ENCODE data around the gene PROX1.

The PROX1 gene

DNA sequence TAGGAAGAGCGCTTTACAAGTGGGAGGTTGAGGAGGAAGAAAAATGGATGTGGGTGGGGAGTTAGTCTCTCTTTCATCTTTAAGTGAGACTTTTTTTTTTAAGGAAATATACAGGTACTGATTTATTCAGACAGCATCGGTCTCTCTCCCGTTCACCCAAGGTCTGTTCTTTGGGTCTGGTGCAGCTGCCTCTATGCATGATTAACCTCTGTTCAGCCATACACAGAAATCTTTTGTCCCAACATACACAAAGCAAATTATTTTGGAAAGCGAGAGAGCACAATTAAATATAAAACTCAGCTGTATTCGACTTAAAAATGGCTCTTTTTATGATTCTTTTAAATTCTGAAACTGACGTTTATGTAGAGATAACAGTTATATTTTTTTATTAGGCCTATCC, 11.0 kb downstream of the PROX1 start:
- H3K27ac Mint-ChIP-seq = no peak overlapping the region
- H3K36me3 Mint-ChIP-seq = no peaks in the 10 kb centered on the region
- no peaks in the 10 kb centered on the region for H3K4me1 Mint-ChIP-seq
- H3K4me3 Mint-ChIP-seq = no peak overlapping the region
- DNase-seq = no peak
- H3K9me3 Mint-ChIP-seq = peaks cover 5 to 6% of the 10 kb centered on the region in 2 donors
- peaks cover 11 to 13% of the 10 kb centered on the region in 2 donors for H3K27me3 Mint-ChIP-seq
- ATAC-seq (replicated peaks) = no peak

DNA sequence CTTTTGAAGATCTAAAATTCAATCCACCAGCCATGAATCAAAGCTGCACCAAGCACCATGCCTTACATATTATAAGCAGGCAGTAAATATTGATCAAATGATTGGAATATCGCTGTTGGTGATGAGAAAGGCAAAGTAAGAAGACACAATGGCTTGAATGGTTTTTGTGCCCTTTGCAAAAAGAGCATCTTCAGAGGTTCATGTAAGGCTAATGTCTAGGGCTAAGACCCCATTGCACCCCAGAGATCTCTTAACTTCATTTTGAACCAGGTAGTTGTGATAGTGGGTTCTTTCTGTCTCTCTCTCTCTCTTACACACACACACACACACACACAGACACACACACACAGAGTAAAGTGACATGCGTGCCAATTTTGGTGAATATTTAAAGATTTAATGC, 12.0 kb downstream of the PROX1 start:
- no peak for ATAC-seq (replicated peaks)
- H3K27me3 Mint-ChIP-seq = peaks cover 3 to 5% of the 10 kb centered on the region in 2 donors
- H3K9me3 Mint-ChIP-seq = peaks cover 5 to 6% of the 10 kb centered on the region in 2 donors

DNA sequence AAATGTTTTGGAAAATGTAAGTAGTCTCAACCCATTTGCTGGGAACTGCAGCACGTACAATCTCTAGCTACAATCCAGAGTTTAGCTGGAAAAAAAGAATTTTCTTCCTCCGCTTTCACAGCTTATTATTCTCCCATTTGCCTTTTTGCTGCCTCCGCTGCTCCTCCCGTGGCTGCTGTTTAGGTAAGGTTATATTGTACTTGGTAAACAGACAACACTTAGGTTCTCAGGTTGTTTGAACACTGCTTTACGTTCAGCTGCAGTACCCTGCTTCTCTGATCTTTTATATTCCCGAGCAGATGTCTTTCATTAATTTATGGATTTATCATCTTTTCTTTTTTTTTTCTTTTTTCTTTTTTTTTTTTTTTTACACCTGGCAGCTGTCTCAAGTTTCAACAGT, 14.3 kb downstream of the PROX1 start:
- no peak for DNase-seq
- no peaks in the 10 kb centered on the region for H3K4me1 Mint-ChIP-seq
- H3K9me3 Mint-ChIP-seq = peaks cover 2 to 3% of the 10 kb centered on the region in 2 donors
- H3K36me3 Mint-ChIP-seq = no peaks in the 10 kb centered on the region
- peaks cover 3 to 5% of the 10 kb centered on the region in 2 donors for H3K27me3 Mint-ChIP-seq
- no peak overlapping the region for H3K4me3 Mint-ChIP-seq
- no peak overlapping the region for H3K27ac Mint-ChIP-seq
- ATAC-seq (replicated peaks) = no peak

More for the DNA sequence above, 12.0 kb downstream of the PROX1 start:
- no peaks in the 10 kb centered on the region for H3K4me1 Mint-ChIP-seq
- no peak overlapping the region for H3K27ac Mint-ChIP-seq
- no peak for DNase-seq
- no peaks in the 10 kb centered on the region for H3K36me3 Mint-ChIP-seq
- no peak overlapping the region for H3K4me3 Mint-ChIP-seq

DNA sequence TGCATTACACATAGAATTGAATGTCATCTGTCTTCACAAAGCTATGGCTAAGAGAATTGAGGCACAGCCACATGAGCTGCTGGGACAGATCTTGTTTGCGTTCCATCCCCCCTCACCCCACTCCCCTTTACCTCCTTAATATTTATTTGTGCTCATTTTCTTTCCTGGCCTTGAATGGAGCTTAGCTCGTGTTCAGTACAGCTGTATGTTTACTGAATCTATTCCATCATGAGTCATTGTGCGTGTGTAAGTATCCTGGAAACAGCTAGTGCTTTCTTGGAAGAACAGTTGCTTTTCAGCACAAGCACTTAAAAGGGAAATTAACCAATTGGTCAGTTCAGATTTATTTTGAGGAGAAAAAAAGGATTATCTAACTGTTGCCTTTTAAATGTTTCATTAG, 14.7 kb downstream of the PROX1 start:
- Mint-ChIP-seq H3K27ac (no peak overlapping the region), H3K9me3 (peaks cover 0 to 2% of the 10 kb centered on the region in 2 donors), H3K27me3 (peaks cover 3 to 5% of the 10 kb centered on the region in 2 donors), H3K4me1 (no peaks in the 10 kb centered on the region), H3K36me3 (no peaks in the 10 kb centered on the region), H3K4me3 (no peak overlapping the region)
- DNase-seq (no peak), ATAC-seq (replicated peaks) (no peak)

DNA sequence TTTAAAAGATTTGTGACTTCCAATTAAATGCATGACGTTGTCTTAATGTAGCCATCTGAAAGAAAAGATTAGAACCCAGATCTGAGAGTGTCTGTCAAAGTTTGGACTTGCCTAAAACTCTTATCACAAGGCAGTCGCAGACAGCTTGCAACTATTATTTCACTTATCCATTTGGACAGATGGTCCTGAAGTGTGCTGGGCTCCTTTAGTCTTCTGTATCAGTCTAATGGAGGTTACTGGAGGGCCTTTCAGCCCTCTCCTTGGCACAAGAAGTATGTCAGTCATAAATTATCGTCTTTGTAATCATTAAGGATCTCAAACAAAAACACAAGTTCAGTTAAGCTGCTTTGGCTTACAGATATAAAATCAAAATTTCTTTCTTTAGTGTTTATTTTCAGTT, 15.5 kb downstream of the PROX1 start:
- Mint-ChIP-seq H3K4me1 (no peaks in the 10 kb centered on the region), H3K9me3 (no peaks in the 10 kb centered on the region), H3K36me3 (no peaks in the 10 kb centered on the region), H3K4me3 (no peak overlapping the region), H3K27ac (no peak overlapping the region), H3K27me3 (peaks cover 0 to 3% of the 10 kb centered on the region in 2 donors)
- no peak for ATAC-seq (replicated peaks)
- no peak for DNase-seq

DNA sequence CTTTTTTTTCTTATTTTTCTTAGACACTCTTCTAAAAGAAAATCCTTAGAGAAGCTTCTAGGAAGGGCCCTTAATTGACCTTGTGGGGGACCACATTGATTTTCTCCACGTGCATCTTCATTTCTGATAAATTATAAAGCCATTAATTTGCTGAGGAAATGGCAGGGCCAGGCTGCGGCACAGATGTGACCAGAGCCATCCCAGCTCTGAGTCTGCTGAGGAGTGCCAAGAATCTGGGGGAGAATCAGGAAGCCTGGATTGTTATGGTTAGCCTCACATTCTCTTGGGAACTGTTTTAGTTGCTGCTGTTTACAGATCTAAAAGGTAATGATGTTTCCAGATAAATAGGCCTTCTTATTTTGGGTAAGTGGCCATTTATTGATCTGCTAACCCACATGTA, 16.2 kb downstream of the PROX1 start:
- H3K9me3 Mint-ChIP-seq = no peaks in the 10 kb centered on the region
- ATAC-seq (replicated peaks) (no peak), DNase-seq (no peak)
- no peaks in the 10 kb centered on the region for H3K4me1 Mint-ChIP-seq
- peaks cover 0 to 3% of the 10 kb centered on the region in 2 donors for H3K27me3 Mint-ChIP-seq
- no peak overlapping the region for H3K27ac Mint-ChIP-seq
- H3K4me3 Mint-ChIP-seq = no peak overlapping the region
- H3K36me3 Mint-ChIP-seq = no peaks in the 10 kb centered on the region

DNA sequence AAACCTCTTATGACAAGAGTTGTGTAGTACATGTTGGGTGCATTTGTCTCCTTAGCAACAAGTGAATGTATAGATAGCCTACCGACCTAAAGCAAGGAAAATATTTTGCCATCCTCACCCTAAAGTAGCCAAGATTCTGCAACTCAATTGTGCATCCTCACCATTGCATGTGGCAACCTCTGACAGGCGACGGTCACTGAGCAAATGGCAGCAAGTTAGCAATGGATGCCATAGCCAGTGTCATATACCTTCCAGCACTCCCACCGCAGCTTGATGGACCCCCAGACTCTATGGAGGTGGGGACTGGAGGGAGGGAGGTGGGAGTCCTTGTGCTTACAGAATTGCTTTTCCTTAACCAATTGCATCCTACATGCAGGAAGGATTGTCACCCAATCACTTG, 17.0 kb downstream of the PROX1 start:
- H3K4me1 Mint-ChIP-seq = no peaks in the 10 kb centered on the region
- DNase-seq = no peak
- peaks cover 0 to 3% of the 10 kb centered on the region in 2 donors for H3K27me3 Mint-ChIP-seq
- ATAC-seq (replicated peaks) = no peak
- no peak overlapping the region for H3K4me3 Mint-ChIP-seq
- H3K27ac Mint-ChIP-seq = no peak overlapping the region
- H3K36me3 Mint-ChIP-seq = no peaks in the 10 kb centered on the region
- H3K9me3 Mint-ChIP-seq = no peaks in the 10 kb centered on the region

DNA sequence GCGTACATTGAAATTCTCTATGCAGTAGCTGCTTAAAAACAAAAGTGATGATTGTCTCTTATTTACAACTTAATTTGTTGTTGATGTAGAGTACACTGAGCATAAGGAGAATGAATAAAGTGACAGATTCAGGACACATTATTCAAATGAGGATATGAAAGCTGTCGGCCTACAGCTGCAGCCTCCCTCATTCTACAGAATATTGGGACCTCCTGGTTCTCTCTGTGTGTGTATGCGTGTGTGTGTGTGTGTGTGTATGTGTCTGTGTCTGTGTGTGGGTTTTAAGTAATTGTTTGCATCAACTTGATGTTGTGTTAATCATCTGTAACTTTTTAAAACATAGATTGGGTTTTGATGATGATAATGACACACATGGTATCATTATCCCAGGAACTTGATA, 17.9 kb downstream of the PROX1 start:
- no peaks in the 10 kb centered on the region for H3K9me3 Mint-ChIP-seq
- H3K27me3 Mint-ChIP-seq = peaks cover 0 to 3% of the 10 kb centered on the region in 2 donors
- H3K27ac Mint-ChIP-seq = no peak overlapping the region
- H3K36me3 Mint-ChIP-seq = no peaks in the 10 kb centered on the region
- ATAC-seq (replicated peaks) = no peak
- H3K4me1 Mint-ChIP-seq = no peaks in the 10 kb centered on the region
- H3K4me3 Mint-ChIP-seq = no peak overlapping the region
- DNase-seq = no peak

DNA sequence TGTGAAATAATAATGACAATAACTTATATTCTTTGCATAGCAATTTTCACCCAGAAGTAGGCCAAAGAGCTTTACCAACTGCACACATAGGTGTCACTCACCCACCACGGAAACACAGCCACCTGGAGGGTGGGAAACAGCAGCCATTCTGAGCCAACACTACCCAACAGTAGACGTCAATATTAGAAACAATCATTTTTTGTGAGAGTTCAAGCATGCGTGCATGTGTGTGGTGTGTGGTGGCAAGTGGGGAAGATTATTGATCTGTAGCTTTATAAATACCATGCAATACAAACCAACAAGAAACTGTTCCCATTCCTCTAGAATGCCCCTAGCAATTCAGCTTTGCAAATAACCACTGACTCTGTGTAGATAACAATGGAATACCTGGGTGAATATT, 19.1 kb downstream of the PROX1 start:
- no peak overlapping the region for H3K27ac Mint-ChIP-seq
- ATAC-seq (replicated peaks) = no peak
- DNase-seq = no peak
- H3K4me3 Mint-ChIP-seq = no peak overlapping the region
- H3K36me3 Mint-ChIP-seq = no peaks in the 10 kb centered on the region
- H3K27me3 Mint-ChIP-seq = peaks cover 0 to 3% of the 10 kb centered on the region in 2 donors
- H3K4me1 Mint-ChIP-seq = no peaks in the 10 kb centered on the region
- no peaks in the 10 kb centered on the region for H3K9me3 Mint-ChIP-seq

DNA sequence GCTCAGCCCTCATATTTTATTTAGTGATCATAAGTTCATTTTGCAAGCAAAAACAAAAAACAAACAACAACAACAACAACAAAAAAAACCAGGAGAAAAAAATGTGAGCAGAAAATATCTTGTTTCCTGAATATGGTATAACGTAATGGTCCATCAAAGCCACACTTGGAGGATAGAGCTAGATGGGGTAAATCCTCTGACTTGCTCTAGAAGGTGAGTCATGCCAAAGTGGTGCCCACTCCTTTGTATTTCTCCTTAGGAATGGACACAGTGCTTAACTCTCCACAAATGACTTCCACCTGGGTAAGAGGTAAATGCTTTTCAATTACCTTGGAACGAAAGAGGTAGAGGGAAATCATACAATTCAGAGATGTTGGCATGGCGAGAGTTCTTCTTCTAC, 20.6 kb downstream of the PROX1 start:
- Mint-ChIP-seq H3K9me3 (no peaks in the 10 kb centered on the region), H3K27me3 (no peaks in the 10 kb centered on the region), H3K27ac (no peak overlapping the region), H3K36me3 (no peaks in the 10 kb centered on the region), H3K4me1 (no peaks in the 10 kb centered on the region), H3K4me3 (no peak overlapping the region)
- DNase-seq = no peak
- no peak for ATAC-seq (replicated peaks)

DNA sequence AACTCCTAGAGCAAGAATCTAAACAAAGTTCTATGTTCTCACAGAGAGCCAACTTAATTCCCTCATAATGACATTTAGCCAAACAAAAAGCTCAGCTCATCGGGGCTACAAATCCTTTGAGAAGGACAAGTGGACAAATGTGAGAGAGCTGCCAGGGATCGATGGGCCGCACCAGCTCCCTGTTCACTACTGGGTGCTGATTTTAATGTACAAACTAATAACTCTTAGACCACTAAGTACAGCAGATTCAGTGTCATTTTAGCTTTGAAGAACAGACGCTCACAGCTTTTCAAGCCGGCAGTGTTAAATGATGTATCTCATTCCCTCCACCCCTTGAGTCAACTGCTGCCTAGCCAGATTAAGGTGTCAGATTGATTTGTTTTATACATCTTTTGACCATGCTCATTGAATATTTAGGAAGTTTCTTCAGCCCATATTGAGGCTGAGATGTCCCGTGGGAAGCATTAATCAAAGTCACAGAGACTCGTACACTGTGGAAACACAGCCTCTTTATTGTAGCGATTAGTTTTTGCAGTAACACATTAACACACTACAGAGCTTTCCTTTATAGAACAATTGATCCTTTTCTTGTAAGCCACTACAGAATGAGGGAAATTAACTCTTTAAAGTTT, 21.1 kb downstream of the PROX1 start:
- no peaks in the 10 kb centered on the region for H3K4me1 Mint-ChIP-seq

DNA sequence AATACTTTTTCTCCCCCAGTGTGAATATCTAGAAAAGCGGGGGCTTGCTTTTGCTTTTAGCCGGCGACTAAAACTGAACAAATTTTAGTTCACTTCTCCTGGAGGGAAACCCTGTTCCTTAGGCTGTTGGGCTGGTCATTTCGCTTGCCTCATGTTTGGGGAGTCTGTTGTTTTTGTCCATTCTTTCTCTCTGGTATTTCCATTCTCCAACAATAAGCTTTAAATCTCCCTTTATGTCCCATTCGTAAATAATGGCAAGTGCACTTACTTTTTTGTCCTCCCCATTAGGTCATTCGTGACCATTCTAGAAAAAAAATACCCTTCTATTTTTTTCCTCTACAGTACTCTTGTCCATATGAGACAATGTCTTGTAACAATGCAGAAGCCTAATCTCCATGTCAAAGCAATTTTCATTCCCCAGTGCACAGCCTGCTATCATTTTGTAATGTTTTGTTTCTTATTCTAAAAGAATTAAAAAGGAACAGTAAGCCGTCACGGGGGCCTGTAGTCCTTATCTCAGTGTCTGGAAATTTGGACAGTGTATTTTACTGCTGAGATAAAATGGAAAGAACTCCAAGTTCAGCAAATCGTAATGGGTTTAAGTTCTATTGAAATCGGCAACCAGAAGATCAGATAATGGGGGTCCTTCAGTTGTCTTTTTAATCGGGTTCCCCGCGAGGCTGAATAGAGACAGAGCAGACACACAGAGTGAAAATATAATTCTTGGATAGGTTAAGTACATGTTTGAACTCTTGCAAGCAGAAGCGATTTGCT, 21.8 kb downstream of the PROX1 start:
- H3K9me3 Mint-ChIP-seq = no peaks in the 10 kb centered on the region
- H3K4me1 Mint-ChIP-seq = no peaks in the 10 kb centered on the region
- no peak for DNase-seq
- no peak for ATAC-seq (replicated peaks)
- no peak overlapping the region for H3K27ac Mint-ChIP-seq
- no peaks in the 10 kb centered on the region for H3K36me3 Mint-ChIP-seq
- H3K4me3 Mint-ChIP-seq = no peak overlapping the region
- H3K27me3 Mint-ChIP-seq = no peaks in the 10 kb centered on the region

More for the DNA sequence above, 21.1 kb downstream of the PROX1 start:
- Mint-ChIP-seq H3K27ac (no peak overlapping the region), H3K9me3 (no peaks in the 10 kb centered on the region), H3K4me3 (no peak overlapping the region), H3K36me3 (no peaks in the 10 kb centered on the region), H3K27me3 (no peaks in the 10 kb centered on the region)
- ATAC-seq (replicated peaks) (no peak), DNase-seq (no peak)

DNA sequence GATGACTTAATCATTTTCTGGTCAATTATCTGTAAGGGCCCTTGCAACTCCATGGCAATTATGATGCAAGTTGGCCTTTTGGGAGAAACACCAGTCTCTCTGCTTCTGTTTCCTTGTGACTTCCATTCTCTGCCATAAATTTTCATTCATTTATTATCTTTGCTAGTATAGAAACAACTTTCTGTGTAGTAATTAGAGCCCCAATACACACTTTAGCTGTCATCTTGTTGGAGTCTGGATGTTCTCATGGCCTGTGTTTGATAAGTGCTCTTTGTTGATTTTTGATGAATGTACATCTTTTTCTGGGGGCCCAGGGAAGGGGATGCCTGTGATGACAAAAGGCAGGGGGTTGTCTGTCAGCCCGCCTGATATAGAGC, 22.4 kb downstream of the PROX1 start:
- Mint-ChIP-seq H3K27me3 (no peaks in the 10 kb centered on the region), H3K4me3 (no peak overlapping the region), H3K4me1 (no peaks in the 10 kb centered on the region), H3K9me3 (no peaks in the 10 kb centered on the region), H3K36me3 (no peaks in the 10 kb centered on the region), H3K27ac (no peak overlapping the region)
- ATAC-seq (replicated peaks) = no peak
- DNase-seq = no peak

DNA sequence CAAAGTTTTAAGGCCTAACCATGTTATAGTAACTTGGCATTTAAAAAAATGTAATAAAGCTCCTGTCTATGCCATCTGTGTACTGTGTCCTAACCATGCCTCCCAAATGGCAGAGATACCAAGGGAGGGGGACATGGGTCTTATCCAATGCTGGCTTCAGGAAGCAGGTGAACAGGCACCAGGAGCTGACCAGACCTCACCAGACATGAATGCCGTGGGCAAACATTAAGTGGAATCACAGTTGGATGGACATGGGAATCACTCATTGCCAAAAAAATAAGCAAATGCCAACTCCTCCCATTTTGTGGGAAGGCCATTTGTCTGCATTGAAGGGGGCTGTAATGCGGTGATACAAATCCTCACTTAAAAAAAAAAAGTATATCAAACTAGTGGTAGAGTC, 22.9 kb downstream of the PROX1 start:
- DNase-seq (no peak), ATAC-seq (replicated peaks) (no peak)
- H3K27ac Mint-ChIP-seq = no peak overlapping the region
- H3K36me3 Mint-ChIP-seq = no peaks in the 10 kb centered on the region
- H3K27me3 Mint-ChIP-seq = no peaks in the 10 kb centered on the region
- no peak overlapping the region for H3K4me3 Mint-ChIP-seq
- no peaks in the 10 kb centered on the region for H3K9me3 Mint-ChIP-seq
- H3K4me1 Mint-ChIP-seq = no peaks in the 10 kb centered on the region

DNA sequence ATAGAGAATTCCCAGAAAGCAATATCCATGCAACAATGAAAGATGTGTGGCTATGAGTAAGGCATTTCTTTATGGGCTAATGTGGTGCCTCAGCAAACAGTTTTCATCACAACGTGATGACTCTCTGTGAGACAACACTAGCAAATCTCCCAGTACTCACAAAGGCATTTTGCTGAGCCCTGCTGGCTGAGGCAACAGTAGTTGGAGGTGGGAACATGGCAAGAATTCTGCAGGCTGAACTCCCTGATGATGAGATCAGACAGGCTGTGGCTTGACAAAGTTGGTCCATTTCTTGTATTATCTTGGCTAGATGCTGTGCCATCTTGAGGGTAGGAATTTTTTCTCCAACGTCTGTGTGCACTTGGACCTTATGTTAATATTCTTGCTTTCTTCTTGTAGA, 24.6 kb downstream of the PROX1 start:
- no peak overlapping the region for H3K4me3 Mint-ChIP-seq
- no peak for DNase-seq
- no peak for ATAC-seq (replicated peaks)
- H3K36me3 Mint-ChIP-seq = no peaks in the 10 kb centered on the region
- no peaks in the 10 kb centered on the region for H3K4me1 Mint-ChIP-seq
- no peaks in the 10 kb centered on the region for H3K27me3 Mint-ChIP-seq
- H3K27ac Mint-ChIP-seq = no peak overlapping the region
- H3K9me3 Mint-ChIP-seq = no peaks in the 10 kb centered on the region

All from stimulated activated naive B cell treated with anti-CD40 and anti-IgM and Interleukin-4, amounts not matched to agents 10 μg/mL and 1 μg/mL and 100 μg/mL, for 72 hours (primary cell).